Left forelimb (tissue), 1 donor: ENCODE data around the gene CLEC4G.

Source experiments
- DNase-seq: peaks from one replicate; pipeline ENCODE4 v3.0.0-alpha.2; 2018; ENCODE audit warnings: low spot score

Gene CLEC4G

DNA sequence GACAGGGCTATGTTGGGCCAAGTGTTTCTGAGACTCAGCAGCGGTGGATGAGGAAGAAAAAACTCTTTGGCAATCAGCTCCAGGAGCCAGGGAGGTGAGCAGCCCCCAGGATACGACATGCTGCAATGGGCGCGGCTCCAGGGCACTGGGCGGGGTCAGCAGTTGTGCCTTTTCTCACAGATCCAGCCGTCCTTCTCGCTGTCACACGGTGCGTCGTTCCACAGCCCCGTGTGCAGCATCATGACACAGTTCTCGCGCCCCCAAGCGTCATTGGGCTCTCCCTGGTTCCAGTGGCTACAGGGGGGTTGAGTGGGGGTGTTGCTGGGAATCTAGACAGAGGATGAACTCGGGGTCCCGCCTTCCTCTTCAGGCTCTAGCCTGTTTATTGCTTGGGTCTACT, 2.7 kb downstream of the CLEC4G start:
- no peak for DNase-seq

DNA sequence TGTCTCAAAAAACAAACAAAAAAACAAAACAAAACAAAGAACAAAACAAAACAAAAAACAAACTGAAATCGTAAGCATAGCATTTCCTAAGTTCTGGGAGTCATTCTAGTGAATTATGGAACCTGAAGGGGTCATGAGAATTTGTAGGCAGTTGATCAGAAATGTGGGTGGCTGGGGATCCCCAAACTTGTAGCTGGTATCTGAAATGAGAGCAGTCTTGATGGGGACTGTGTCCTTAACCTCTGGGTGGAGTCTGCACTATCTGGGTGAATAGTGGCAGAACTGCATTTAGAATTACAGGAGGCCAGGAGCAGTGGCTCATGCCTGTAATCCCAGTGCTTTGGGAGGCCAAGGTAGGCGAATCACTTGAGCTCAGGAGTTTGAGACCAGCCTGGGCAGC, 6.1 kb downstream of the CLEC4G start:
- no peak for DNase-seq

DNA sequence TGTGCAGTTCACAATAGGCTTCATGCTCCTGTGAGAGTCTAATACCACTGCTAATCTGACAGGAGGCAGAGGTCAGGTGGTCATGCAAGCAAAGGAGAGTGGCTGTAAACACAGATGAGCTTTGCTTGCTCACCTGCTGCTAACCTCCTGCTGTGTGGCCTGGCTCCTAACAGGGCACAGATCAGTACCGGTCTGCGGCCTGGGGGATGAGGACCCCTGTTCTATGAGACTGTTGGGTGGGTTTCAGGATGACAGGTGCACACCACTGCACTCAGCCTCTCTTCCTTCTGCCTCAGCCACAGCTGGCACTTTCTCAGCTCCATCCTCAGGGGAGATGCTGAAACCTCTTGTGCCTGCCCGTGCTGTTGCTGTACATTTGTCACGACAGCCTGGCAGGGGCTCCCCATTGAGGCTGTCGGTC, 9.7 kb downstream of the CLEC4G start:
- no peak for DNase-seq

DNA sequence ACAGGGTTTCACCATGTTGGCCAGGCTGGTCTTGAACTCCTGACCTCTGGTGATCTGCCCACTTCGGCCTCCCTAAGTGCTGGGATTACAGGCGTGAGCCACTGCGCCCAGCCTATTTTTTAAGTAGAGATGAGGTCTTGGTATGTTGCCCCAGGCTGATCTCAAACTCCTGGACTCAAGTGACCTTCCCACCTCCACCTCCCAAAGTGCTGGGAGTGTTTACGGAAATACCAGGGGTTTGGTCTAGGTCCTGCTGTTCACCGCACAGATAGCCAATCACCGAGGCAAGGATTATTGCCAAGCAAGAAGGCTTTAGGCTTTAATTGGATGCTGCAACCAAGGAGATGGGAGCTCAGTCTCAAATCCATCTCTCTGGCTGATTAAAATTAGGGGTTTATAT, 11.6 kb downstream of the CLEC4G start:
- no peak for DNase-seq

DNA sequence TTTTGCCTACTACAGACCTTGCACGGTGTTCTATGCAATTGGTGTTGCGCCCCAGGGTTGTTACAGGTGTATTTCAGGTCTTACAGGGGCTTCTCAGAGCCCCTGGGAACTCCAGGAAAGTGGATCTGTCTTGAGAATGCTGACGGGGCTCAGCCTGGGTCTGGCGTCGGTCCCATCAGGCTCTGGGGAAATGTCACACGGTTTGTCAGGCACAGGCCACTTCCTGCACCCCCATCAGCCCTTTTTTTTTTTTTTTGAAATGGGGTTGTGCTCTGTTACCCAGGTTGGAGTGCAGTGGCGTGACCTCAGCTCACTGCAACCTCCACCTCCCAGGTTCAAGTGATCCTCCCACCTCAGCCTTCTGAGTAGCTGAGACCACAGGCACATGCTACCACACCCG, 13.2 kb downstream of the CLEC4G start:
- DNase-seq: no peak

DNA sequence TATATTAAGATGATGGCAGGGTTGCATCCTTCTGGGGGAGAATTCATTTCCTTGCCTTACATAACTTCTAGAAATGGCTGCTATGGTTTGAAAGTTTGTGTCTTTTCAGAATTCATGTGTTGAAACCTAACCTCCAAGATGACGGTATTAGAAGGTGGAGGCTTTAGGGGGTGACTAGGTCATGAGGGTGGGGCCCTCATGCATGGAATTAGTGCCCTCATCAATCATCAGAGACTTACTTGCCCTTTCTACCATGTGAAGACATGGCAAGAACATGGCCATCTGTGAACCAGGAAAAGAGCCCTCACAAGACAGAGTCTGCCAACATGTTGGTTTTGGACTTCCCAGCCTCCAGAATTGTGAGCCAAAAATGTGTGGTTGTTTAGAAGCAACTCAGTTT, 15.1 kb downstream of the CLEC4G start:
- DNase-seq: no peak

DNA sequence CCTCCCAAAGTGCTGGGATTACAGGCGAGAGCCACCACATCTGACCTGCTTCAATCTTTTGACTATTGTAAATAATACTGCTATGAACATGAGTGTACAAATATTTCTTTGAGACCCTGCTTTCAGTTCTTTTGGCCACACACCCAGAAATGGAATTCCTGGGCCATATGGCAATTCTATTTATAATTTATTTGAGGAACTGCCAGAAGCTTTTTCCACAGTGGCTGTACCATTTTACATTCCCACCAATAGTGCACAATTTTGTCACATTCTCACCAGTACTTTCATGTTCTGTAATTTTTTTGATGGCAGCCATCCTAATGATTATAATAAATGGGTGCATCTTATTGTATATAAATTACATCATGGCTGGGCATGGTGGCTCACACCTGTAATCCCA, 16.2 kb downstream of the CLEC4G start:
- DNase-seq: no peak

DNA sequence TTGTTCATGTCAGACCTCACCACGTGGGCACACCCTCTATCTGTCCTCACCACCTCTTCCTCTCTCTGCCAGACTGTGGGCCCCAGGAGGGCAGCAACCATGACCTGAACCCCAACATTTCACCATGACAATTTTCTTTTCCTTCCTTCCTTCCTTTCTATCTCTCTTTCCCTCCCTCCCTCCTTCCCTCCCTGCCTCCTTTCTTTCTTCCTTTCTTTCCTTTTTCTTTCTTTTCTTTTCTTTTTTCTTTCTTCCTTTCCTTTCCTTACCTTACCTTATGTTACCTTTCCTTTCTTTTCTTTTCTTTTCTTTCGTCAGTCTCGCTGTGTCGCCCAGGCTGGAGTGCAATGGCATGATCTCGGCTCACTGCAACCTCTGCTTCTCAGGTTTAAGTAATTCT, 21.3 kb downstream of the CLEC4G start:
- DNase-seq: no peak

DNA sequence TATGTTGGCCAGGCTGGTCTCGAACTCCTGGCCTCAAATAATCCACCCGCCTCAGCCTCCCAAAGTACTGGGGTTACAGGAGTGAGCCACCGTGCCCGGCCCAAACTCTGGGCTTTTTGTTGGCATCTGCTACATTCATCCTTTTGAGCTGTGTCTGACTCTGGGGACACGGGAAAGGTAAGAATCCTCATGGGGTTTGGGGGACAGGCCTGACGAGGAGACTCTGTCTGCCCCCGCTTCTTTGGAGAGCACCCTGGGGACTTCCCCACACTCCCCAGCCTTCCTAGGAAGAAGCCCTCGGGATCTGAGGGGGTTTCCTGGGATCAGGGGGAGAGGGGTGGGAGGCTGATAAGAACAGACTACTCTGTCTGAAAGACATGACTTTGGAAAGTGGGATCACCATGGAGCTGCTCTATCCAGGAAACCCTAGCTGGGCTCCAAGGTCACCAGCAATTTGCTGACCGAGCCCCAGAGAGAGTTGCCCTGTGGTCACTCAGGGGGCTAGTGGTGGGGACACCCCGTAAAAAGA, 21.9 kb downstream of the CLEC4G start:
- DNase-seq: no peak

DNA sequence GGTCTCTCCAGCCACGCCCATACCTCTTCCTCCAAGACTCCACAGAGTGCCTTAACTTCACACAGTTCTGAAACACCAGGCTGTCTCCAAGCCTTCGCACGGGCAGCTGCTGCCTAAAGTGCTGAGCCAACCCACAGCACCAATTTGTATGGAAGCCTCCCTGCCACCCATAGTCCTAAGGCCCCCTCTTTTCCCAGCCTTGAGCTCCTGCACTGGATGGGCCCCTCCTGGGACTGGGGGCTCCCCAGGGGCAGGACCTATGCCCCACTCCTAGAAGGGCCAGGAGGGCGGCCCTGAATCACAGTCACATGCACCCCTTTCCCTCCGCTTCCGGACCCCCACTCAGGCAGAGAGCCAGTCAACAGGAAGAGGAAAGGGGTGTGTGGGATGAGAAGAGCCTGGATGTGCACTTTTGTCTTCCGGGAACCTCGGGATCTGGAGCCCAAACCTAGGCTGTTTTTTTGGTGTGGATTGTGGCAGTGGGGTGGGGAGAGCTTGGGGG, 24.9 kb downstream of the CLEC4G start:
- no peak for DNase-seq

DNA sequence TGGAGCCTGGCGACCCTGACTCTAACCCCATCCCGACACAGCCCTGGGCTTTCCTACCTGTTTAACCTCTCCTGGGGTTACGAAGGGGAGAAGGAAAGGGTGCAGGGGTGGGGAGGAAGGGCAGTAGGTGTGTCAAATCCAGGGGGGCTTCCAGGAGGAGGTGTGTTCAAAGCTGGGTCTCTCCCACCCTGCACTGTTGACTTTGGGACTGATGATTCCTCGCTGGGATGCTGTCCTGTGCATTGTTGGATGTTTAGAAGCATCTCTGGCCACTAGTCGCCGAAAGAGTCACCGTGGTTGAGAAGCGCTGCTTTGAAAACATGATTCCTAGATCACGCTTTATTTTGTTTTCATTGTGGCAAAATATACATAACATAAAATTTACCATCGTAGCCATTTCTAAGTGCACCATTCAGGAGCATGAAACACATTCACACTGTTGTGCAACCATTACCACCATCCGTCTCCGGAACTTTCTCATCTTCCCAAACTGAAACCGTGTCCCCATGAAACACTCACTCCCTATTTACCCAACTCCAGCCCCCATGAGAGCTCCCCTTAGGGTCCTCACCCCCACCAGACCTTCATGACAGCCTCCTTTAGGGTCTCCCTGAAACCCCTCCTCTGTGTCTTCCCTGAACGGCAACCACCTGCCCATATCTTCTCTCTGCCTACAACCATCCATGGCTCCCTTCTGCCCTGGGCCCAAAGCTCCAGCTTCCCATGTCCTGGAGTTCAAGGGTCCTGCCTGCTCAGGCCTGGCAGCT, 25.5 kb downstream of the CLEC4G start:
- DNase-seq: no peak

DNA sequence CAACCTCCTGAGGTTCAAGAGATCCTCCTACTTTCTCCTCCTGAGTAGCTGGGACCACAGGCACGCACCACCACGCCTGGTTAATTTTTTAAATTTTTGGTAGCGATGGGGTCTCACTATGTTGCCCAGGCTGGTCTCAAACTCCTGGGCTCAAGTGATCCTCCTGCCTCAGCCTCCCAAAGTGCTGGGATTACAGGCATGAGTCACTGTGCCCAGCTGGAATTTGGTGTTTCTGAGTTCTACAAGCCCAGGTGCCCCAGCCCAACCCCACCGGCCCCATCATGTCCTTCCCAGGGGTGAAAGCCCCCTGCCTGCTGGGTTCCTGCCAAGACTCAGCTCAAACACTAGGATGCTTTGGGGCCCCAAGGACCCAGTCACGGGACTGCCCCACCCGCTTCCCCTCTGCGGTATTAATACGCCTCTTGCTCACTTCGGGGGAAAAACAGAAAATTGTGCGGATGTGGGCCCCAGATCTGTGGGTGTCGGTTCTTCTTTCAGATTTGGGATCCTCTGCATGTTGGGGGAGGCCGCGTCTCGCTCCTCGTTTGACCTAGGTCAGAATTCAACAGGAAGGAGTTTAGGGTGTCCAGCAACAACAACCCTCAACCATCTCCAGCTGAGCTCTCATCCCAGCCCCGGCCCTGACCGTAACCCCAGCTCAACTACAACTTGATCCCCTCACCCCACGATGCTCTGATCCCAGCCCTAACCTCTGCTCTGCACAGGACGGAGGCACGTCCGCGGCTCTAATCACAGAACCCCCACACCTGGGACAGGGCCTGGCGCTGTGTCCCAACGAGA, 26.3 kb downstream of the CLEC4G start:
- DNase-seq: no peak

DNA sequence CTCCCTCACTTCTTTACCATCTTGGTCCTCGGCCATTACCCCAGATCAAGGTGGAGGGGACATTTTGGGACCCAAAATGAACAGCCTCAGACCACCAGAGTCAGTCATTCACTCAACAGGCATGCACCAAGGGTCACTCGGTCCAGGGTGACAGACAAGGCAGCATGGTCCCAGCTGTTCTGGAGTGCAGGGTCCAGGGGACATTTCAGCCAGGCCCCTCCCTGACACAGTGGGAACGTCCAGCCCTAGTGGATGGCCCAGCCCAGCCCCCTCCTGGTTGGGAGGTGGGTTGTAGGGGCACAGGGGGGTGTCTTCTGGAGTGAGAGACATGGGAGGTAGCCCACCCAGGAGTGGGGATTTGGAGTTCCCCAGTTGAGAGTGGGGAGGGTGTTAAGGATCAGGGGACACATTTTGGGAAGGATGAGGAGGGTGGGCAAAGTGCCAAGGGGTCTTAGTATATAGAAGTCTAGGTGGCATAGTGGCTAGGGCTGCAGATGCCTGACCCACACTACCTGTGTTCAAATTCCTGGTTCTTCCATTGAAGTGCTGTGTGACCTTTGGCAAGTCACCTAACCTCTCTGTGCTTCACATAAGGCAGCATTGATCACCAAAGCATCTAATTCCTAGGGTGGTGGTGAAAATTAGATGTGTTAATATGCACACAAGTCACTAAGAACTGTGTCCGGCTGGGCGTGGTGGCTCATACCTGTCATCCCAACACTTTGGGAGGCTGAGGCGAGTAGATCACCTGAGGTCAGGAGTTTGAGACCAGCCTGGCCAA, 27.4 kb downstream of the CLEC4G start:
- DNase-seq: no peak

DNA sequence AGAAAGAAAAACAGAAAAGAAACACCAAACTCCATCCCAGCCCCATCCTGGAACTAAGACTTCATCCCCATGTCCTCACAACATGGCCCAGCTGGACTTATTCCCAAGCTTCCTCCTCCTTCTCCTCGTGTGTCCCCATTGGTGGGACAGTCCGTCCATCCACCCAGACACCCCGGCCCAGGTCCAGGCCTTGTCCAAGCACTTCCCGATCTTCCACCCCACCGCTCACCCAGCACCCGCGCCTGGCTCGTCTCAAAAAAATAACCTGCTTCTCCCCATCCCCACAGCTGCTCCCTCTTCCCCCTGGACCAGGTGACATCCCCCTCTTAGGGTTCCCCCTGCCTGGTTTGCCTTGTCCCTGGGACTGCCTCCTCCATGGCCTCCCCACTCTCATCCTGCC, 28.6 kb downstream of the CLEC4G start:
- no peak for DNase-seq

DNA sequence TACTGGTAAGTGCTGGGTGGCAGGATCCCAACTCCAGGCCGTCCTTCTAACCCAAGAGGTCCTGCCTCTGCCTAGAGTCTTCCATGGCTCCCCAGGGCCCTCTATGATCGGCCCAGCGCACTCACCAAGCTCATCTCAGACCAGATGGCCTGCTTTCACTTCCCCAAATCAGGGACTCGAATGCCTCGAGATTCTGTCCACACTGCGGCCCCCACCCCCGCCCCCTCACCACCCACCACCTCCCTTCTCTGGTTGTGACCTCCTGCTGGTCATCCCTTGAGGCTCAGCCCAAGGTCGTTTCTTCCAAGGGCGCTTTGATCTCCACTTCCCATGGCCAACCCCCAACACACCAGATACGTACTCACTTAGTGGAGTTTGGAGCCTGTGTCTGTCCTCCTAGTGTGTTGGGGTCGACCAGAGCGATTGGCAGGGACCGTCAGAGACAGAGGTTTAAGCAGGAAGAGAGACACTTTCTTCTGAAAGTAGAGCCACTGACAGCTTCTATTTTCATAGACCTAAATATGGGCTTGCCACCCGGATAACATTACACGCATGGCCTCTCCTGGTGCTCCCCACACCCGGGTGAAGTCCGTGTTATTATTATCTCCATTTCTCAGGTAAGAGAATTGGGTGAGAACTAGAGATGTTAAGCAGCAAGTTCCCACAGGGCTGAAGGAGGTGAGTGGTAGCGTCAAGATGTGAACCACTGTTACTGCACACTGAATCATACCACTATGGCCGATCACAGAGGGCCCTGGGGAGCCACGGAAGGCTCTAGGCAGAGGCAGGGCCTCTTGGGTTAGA, 30.1 kb downstream of the CLEC4G start, which contains the start of gene FCER2:
Gene FCER2 (minus strand): TSS at position 478 of the 804 bp plus-strand sequence. CDS start 2,371 bp downstream, outside the sequence.
- no peak for DNase-seq

DNA sequence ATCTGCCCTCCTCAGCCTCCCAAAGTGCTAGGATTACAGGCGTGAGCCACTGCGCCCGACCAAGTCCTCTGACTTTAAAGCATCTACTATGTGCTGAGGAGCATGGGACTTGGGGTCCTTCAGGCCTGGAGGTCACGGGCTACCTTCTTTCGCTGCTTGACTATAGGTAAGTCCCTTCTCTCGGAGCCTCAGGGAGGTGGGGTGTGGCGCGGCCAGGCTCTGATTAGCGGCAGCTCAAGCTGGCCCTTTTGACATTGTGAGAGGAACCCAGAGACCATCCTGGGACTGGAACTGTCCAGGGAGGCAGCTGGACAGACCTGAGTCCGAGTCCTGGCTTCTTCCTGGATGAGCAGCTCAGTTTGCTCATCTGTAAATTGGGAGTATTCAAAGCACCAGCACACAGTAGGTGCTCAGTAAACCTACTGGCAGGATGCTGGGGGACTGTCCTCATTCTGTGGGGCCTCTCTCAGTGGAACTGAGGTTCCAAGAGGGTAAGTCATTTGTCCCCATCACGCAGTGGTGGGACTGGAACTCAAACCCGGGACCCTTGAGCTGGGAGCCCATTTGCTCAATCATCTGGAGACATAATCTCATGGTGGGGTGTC, 30.8 kb downstream of the CLEC4G start:
- no peak for DNase-seq

DNA sequence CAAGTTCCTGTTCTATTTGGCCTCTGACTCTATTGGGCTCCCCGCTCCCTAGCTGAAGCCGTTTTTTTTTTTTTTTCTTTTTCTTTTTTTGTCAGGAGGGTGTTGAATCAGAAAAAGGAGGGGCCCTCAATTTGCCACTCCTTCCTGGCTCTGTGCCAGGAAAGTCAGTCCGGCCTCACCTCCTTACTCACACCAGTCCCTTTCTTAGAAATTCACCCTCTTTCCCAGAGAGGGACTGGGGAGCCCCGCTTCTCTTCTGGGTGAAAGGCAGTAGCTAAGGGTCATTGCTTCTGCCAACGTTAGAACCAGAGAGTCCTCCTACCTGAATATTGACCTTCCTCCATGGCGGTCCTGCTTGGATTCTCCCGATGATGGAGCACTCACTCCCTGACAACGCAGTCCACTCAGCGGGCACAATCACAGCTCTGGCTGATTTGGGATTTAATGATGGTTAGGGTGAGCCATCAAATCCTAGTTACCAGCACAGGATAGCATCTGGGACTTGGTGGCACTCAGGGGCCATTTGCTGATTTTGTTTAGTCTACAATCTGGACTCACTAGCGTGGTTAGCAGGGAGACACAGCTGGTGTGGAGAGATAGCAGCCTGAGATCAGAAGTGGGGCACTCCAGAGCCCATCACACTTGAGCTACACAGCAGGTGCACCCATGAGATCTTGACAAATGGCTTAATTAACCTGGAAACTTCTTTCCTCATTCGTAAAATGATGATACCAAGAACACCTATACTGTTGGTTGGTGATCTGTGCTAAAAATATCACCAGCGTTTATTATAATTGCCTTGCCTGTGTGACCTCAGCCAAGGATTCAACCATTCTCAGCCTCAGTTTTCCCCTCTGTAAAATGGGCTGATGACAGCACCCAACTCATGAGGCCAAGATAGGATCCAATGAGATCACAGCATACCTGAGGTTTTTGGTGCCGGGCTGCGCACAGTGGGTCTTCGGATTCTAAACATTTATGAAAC, 32.2 kb downstream of the CLEC4G start:
- no peak for DNase-seq

DNA sequence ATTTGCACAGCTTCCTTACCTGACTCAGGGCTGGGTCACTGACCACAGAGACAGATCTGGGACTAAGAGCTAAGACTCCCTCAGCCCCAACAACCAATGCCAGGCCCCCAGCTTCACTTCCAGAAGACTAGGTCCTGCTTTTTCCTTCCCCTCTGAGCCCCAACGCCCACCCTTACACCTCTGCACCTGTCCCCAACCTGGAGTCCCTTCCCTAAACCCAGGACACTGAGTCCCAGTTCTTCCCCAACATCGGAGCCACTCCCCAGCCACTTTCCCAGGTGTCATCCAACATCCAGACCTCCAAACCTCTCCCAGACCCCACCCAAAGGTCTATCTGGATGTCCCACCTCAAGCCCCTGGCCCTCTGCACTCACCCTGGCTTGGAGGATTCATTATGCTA, 32.9 kb downstream of the CLEC4G start:
- no peak for DNase-seq

DNA sequence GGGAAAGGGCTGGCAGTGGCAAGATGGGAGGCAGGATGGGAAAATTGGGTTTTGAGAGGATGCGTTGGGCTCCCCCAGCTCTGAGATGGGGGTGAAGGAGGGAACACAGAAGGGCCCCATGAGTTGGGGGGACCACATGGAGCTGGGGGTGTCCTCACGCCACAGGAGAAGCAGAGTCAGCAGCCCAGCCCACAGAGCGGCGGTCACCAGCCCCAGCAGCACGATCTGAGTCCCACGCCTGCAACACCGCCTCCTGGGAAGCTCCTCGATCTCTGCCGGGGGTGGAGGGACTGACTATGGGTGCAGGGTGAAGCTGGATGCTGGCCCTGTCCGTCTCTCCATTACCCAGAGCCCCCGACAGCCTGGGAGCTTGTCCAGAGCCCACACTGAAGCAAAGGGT, 33.3 kb downstream of the CLEC4G start:
- no peak for DNase-seq
